ENCODE results near the gene CPN1. TPM values are rescaled to one million over a fixed set of nuclear protein-coding genes. Genes with fewer than 3 reads are reported as not detected.
A peak's percentile ranks its signal among the peaks of the same experiment; 100 is the strongest.

Gene CPN1
- total RNA-seq, 1 donor from 2014 or later: not detected

- DNase-seq (ENCODE audit: low read depth) (no peak), FAIRE-seq (no peak)
- Histone ChIP-seq H2AFZ (ENCODE audit: low read depth, low read length) (no peak overlapping the region), H3K27ac (ENCODE audit: low read depth, low read length) (peak overlapping the region; percentile 97), H3K4me1 (ENCODE audit: insufficient read depth, low read length) (peaks cover 28% of the 10 kb centered on the region), H3K9ac (ENCODE audit: low read length) (peak overlapping the region; percentile 88), H4K20me1 (ENCODE audit: insufficient read depth, low read length) (peaks cover 24% of the 10 kb centered on the region), H3K36me3 (ENCODE audit: insufficient read depth, low read length) (peaks cover 6% of the 10 kb centered on the region), H3K27me3 (ENCODE audit: insufficient read depth, low read length) (no peaks in the 10 kb centered on the region), H3K9me3 (ENCODE audit: insufficient read depth, low read depth, low read length) (no peaks in the 10 kb centered on the region), H3K4me3 (ENCODE audit: insufficient read depth, low read depth, low read length) (peak overlapping the region; percentile 52), H3K79me2 (ENCODE audit: insufficient read depth, low read length) (peaks cover 89% of the 10 kb centered on the region), H3K4me2 (ENCODE audit: low read length) (peak overlapping the region; percentile 99)
- TF ChIP-seq EZH2 (IDR thresholded peaks at IDR 0.05; ENCODE audit: insufficient read depth, low read length) (no peak), CTCF (IDR thresholded peaks at IDR 0.05; ENCODE audit: insufficient read depth, low read depth, low read length) (no peak)
- Mint-ChIP-seq H3K27ac (ENCODE audit: unreplicated experiment) (peak overlapping the region; percentile 92), H3K4me3 (ENCODE audit: unreplicated experiment) (peak overlapping the region; percentile 79), H3K9me3 (ENCODE audit: unreplicated experiment) (no peaks in the 10 kb centered on the region), H3K27me3 (ENCODE audit: low read depth, unreplicated experiment) (no peaks in the 10 kb centered on the region), H3K36me3 (ENCODE audit: low read depth, unreplicated experiment) (no peaks in the 10 kb centered on the region), H3K4me1 (ENCODE audit: low read depth, unreplicated experiment) (peaks cover 44% of the 10 kb centered on the region)
Observed at GRCh38 chr10:100004805-100005510, 76.7 kb downstream of the CPN1 start.

- no peaks in the 10 kb centered on the region for H3K9me3 Mint-ChIP-seq (ENCODE audit: unreplicated experiment)
- H3K36me3 ChIP-seq (ENCODE audit: insufficient read depth, low read length): peaks cover 16% of the 10 kb centered on the region
- H3K4me2 ChIP-seq (ENCODE audit: low read length): no peak overlapping the region
- H3K27ac ChIP-seq (ENCODE audit: low read depth, low read length): no peak overlapping the region
- no peak overlapping the region for H3K9ac ChIP-seq (ENCODE audit: low read length)
- H3K4me3 Mint-ChIP-seq (ENCODE audit: unreplicated experiment): no peak overlapping the region
- peaks cover 37% of the 10 kb centered on the region for H3K4me1 Mint-ChIP-seq (ENCODE audit: low read depth, unreplicated experiment)
- FAIRE-seq: no peak
- no peak overlapping the region for H3K4me3 ChIP-seq (ENCODE audit: insufficient read depth, low read depth, low read length)
- H4K20me1 ChIP-seq (ENCODE audit: insufficient read depth, low read length): peaks cover 50% of the 10 kb centered on the region
- no peaks in the 10 kb centered on the region for H3K9me3 ChIP-seq (ENCODE audit: insufficient read depth, low read depth, low read length)
- no peak overlapping the region for H3K27ac Mint-ChIP-seq (ENCODE audit: unreplicated experiment)
- H3K27me3 Mint-ChIP-seq (ENCODE audit: low read depth, unreplicated experiment): no peaks in the 10 kb centered on the region
- H2AFZ ChIP-seq (ENCODE audit: low read depth, low read length): no peak overlapping the region
- H3K4me1 ChIP-seq (ENCODE audit: insufficient read depth, low read length): peaks cover 24% of the 10 kb centered on the region
- no peaks in the 10 kb centered on the region for H3K27me3 ChIP-seq (ENCODE audit: insufficient read depth, low read length)
- DNase-seq (ENCODE audit: low read depth): no peak
- TF ChIP-seq CTCF (IDR thresholded peaks at IDR 0.05; ENCODE audit: insufficient read depth, low read depth, low read length) (no peak), EZH2 (IDR thresholded peaks at IDR 0.05; ENCODE audit: insufficient read depth, low read length) (no peak)
- peaks cover 99% of the 10 kb centered on the region for H3K79me2 ChIP-seq (ENCODE audit: insufficient read depth, low read length)
- H3K36me3 Mint-ChIP-seq (ENCODE audit: low read depth, unreplicated experiment): peaks cover 5% of the 10 kb centered on the region
Observed at GRCh38 chr10:100000109-100000644, 81.5 kb downstream of the CPN1 start.
